NCI-H1436 treated with DMSO at 0.1 percent for 48 hours (cell line): ENCODE data around the gene FAM163B.

Experiments used
- DNase-seq: peaks from one replicate; lab custom pipeline; 2025; lab: John Stamatoyannopoulos, UW

The FAM163B gene

GRCh38 chr9:133545494-133546286, 63.5 kb downstream of the FAM163B start:
- no peak for DNase-seq

GRCh38 chr9:133543772-133544467, 65.3 kb downstream of the FAM163B start:
- no peak for DNase-seq

GRCh38 chr9:133542002-133542401, 67.2 kb downstream of the FAM163B start:
- DNase-seq, result no peak

- DNase-seq, result no peak
These were observed 68.5 kb downstream of the FAM163B start for GRCh38 chr9:133540698-133541025.

- DNase-seq, result no peak
These were observed 69.0 kb downstream of the FAM163B start for GRCh38 chr9:133539991-133540697.

- no peak for DNase-seq
These were observed 70.0 kb downstream of the FAM163B start for GRCh38 chr9:133538851-133539833.

GRCh38 chr9:133538176-133538575, 71.0 kb downstream of the FAM163B start:
- no peak for DNase-seq

- DNase-seq, result no peak
These were observed 71.9 kb downstream of the FAM163B start for GRCh38 chr9:133537257-133537656.

- DNase-seq, result no peak
These were observed 72.7 kb downstream of the FAM163B start for GRCh38 chr9:133536536-133536935.

GRCh38 chr9:133536080-133536479, 73.1 kb downstream of the FAM163B start:
- DNase-seq, result no peak

GRCh38 chr9:133535306-133535877, 73.8 kb downstream of the FAM163B start:
- no peak for DNase-seq

GRCh38 chr9:133534346-133535291, 74.6 kb downstream of the FAM163B start, which contains the start of gene ADAMTSL2:
Gene ADAMTSL2, plus strand, starts transcription at chr9:133534704. Its CDS starts 2,009 bp downstream, at chr9:133536713.
- peak; percentile 37 for DNase-seq

- DNase-seq, result no peak
These were observed 75.3 kb downstream of the FAM163B start for GRCh38 chr9:133533857-133534256.

GRCh38 chr9:133532937-133533668, 76.1 kb downstream of the FAM163B start:
- peak; percentile 26 for DNase-seq

GRCh38 chr9:133531293-133531692, 77.9 kb downstream of the FAM163B start:
- DNase-seq, result no peak

- no peak for DNase-seq
These were observed 79.3 kb downstream of the FAM163B start for GRCh38 chr9:133529874-133530273.

GRCh38 chr9:133529457-133529856, 79.7 kb downstream of the FAM163B start:
- no peak for DNase-seq

- DNase-seq, result no peak
These were observed 80.3 kb downstream of the FAM163B start for GRCh38 chr9:133528876-133529241.
